ENCODE results near the gene PGAP1. TPM values are rescaled to one million over a fixed set of nuclear protein-coding genes. Genes with fewer than 3 reads are reported as not detected.

Gene PGAP1
- total RNA-seq, 2 donors from 2014 or later: 5.7 to 10.5 TPM

- DNase-seq (ENCODE audit: low spot score): no peak
- no peaks in the 10 kb centered on the region for H3K4me1 ChIP-seq
- TF ChIP-seq, protein P1, sequence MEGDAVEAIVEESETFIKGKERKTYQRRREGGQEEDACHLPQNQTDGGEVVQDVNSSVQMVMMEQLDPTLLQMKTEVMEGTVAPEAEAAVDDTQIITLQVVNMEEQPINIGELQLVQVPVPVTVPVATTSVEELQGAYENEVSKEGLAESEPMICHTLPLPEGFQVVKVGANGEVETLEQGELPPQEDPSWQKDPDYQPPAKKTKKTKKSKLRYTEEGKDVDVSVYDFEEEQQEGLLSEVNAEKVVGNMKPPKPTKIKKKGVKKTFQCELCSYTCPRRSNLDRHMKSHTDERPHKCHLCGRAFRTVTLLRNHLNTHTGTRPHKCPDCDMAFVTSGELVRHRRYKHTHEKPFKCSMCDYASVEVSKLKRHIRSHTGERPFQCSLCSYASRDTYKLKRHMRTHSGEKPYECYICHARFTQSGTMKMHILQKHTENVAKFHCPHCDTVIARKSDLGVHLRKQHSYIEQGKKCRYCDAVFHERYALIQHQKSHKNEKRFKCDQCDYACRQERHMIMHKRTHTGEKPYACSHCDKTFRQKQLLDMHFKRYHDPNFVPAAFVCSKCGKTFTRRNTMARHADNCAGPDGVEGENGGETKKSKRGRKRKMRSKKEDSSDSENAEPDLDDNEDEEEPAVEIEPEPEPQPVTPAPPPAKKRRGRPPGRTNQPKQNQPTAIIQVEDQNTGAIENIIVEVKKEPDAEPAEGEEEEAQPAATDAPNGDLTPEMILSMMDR (IDR thresholded peaks at IDR 0.05): no peak
- peaks cover 5% of the 10 kb centered on the region for H3K36me3 ChIP-seq
- H3K4me3 ChIP-seq: no peak overlapping the region
- no peaks in the 10 kb centered on the region for H3K27me3 ChIP-seq
- no peak overlapping the region for H3K27ac ChIP-seq
- H3K9me3 ChIP-seq: no peaks in the 10 kb centered on the region
These were observed 25.7 kb downstream of the PGAP1 start for GRCh38 chr2:196900843-196901242.

DNA sequence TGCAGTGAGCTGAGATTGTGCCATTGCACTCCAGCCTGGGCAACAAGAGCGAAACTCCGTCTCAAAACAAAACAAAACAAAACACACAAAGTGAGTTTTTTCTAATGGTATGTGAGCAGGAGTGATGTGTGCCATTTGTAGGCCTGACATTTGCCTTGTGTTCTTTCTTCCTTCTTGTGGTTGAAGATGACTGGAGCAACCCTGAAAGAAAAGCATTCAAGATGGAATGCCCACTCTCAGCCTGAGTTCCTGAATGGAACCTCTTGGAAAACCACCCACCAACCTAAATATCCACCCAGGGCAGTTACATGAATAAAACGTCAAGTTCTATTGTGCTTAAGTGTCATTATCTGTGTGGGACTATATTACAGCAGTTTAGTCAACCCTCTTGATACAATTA, 26.5 kb downstream of the PGAP1 start:
- H3K4me3 ChIP-seq: no peak overlapping the region
- peaks cover 5% of the 10 kb centered on the region for H3K36me3 ChIP-seq
- H3K27me3 ChIP-seq: no peaks in the 10 kb centered on the region
- no peaks in the 10 kb centered on the region for H3K9me3 ChIP-seq
- H3K4me1 ChIP-seq: no peaks in the 10 kb centered on the region
- TF ChIP-seq, protein P1 (IDR thresholded peaks at IDR 0.05): no peak
- no peak for DNase-seq (ENCODE audit: low spot score)
- no peak overlapping the region for H3K27ac ChIP-seq

DNA sequence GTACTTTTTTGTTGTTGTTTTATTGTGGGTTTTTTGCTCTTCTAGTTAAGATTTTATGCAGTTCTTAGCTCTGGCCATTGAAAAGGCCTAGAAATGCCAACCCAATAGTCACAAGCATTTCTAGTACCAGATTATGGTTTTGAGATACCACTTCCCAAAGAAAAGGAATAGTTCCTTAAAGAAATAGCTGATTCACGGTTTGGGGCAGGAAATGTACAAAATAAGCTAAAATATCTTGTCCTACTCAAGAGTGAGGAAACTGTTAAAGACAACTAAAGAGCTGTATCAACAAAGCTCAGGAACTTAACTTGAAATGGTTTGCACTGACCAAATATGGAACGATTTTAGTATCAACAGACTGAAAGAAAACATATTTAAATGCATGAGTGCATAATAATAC, 35.4 kb downstream of the PGAP1 start:
- TF ChIP-seq, protein P1 (IDR thresholded peaks at IDR 0.05): no peak
- no peak overlapping the region for H3K4me3 ChIP-seq
- no peaks in the 10 kb centered on the region for H3K27me3 ChIP-seq
- H3K27ac ChIP-seq: no peak overlapping the region
- H3K9me3 ChIP-seq: no peaks in the 10 kb centered on the region
- no peaks in the 10 kb centered on the region for H3K4me1 ChIP-seq
- H3K36me3 ChIP-seq: peaks cover 7% of the 10 kb centered on the region
- DNase-seq (ENCODE audit: low spot score): no peak

DNA sequence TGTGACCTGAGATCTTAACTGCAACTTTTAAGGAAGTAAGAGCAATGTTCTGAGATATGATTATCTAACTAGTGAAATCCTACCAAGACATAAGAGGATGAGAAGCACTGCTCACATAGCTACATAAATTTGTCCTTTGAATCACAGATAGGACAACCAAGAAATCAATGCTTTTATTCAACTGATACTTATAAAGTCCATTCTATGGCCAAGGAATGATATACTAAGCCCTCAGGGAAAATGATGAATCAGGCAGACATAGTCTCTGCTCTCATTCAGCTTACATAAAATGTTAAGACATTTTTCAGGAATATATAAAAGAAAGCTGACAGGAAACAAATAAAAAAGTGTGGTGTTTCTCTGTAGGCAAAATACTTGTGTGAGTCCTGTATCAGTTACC, 39.1 kb downstream of the PGAP1 start:
- Histone ChIP-seq H3K9me3 (no peaks in the 10 kb centered on the region), H3K27me3 (no peaks in the 10 kb centered on the region), H3K4me1 (no peaks in the 10 kb centered on the region), H3K36me3 (peaks cover 14% of the 10 kb centered on the region), H3K27ac (no peak overlapping the region), H3K4me3 (no peak overlapping the region)
- no peak for DNase-seq (ENCODE audit: low spot score)
- TF ChIP-seq, protein P1 (IDR thresholded peaks at IDR 0.05): no peak

DNA sequence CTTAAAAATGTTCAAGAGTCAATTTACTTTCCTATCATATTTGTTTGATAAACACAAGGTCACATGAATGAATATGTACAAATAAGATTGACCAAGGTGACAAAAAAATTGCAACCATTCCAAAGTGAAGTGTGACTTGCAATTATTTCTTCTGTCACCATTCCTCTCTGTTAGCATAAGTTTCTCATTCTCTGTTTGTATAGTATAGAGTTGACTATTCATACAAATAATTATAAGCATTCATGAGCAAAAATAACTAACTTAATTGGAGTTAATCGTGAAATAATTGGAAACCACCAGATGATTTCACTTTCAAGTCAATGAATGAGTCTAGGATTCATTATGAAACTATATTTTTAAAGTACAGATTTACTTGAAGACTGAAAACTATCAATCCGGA, 42.1 kb downstream of the PGAP1 start:
- Histone ChIP-seq H3K27me3 (no peaks in the 10 kb centered on the region), H3K4me3 (no peak overlapping the region), H3K27ac (no peak overlapping the region), H3K4me1 (no peaks in the 10 kb centered on the region), H3K36me3 (peaks cover 20% of the 10 kb centered on the region), H3K9me3 (no peaks in the 10 kb centered on the region)
- DNase-seq (ENCODE audit: low spot score): no peak
- TF ChIP-seq, protein P1 (IDR thresholded peaks at IDR 0.05): no peak

DNA sequence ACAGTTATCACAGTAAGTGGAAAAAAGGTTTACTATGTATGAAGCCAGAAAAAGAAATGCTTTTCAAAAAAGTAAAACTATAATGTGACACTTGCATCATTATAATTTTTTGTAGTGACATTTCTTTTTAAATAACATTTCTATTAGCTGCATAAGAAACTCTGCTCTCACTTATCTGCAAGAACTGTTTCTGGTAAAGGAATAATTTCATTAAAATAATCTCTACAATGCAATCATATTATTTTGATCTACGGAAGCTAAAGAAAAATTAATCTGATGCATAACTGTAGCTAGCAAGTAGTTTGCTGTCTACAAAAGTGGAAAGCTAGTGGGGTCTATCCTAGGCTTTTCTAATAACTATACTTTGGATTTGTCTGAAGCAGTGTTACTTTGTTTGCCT, 50.1 kb downstream of the PGAP1 start:
- Histone ChIP-seq H3K27ac (no peak overlapping the region), H3K4me3 (no peak overlapping the region), H3K9me3 (no peaks in the 10 kb centered on the region), H3K36me3 (peaks cover 23% of the 10 kb centered on the region), H3K4me1 (no peaks in the 10 kb centered on the region), H3K27me3 (no peaks in the 10 kb centered on the region)
- DNase-seq (ENCODE audit: low spot score): no peak
- TF ChIP-seq, protein P1 (IDR thresholded peaks at IDR 0.05): no peak
